ENCODE data around the gene OR5H1.
"Not testable (repeated sequence)": the region's sequence is repeated elsewhere in the genome, so short reads cannot be mapped to it uniquely, and the experiment has no call there.

OR5H1 gene

DNA sequence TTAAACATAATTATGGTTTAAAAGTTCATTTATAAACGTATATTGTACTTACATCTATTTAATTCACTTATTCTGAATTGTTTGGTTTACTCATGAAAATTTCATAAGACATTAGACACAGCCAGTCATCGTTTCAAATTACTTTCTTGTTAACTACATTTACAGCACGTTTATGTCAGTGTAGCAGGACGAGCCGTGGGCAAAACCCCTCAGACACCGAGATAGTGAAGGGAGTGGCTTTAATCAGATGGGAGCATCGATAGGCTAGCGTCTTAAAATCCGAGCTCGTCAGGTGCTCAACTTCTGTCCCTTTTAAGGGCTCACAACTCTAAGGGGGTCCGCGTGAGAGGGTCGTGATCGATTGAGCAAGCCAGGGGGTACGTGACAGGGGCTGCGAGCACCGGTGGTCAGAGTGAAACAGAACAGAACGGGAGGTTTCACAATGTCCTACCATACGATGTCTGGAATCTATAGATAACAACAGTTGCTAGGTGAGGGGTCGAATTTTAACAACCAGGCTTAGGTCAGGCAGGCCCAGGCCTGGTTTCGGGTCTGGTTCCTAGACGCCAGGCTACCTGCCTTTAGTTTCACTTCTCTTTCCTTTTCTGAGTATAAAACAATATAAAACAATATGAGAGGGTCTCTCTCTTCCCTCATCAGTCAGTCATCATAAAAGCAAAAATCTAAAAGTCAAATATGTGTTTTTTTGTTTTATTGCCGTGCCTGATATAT is 7.5 kb downstream of the OR5H1 start:
- not testable (repeated sequence) for H3K9me3 ChIP-seq (ENCODE audit: control insufficient read depth, insufficient read depth, low read length); H3K27ac ChIP-seq (ENCODE audit: low read length); H3K4me1 ChIP-seq (ENCODE audit: control insufficient read depth, insufficient read depth, low read length); H3K27me3 ChIP-seq (ENCODE audit: control insufficient read depth, insufficient read depth, low read length); H3K4me3 ChIP-seq (ENCODE audit: low read length); DNase-seq (ENCODE audit: low read depth, low spot score); H3K36me3 ChIP-seq (ENCODE audit: control insufficient read depth, insufficient read depth, low read length)
- no CpG with 5 or more reads among the region's 23 CpGs for WGBS (ENCODE audit: insufficient coverage, insufficient read length)

- no peak overlapping the region for H3K27ac ChIP-seq (ENCODE audit: low read length)
- H3K4me1 ChIP-seq (ENCODE audit: control insufficient read depth, insufficient read depth, low read length) = no peaks in the 10 kb centered on the region
- no peaks in the 10 kb centered on the region for H3K9me3 ChIP-seq (ENCODE audit: control insufficient read depth, insufficient read depth, low read length)
- H3K4me3 ChIP-seq (ENCODE audit: low read length) = no peak overlapping the region
- DNase-seq (ENCODE audit: low read depth, low spot score) = no peak
- H3K27me3 ChIP-seq (ENCODE audit: control insufficient read depth, insufficient read depth, low read length) = no peaks in the 10 kb centered on the region
- H3K36me3 ChIP-seq (ENCODE audit: control insufficient read depth, insufficient read depth, low read length) = no peaks in the 10 kb centered on the region
Measured at GRCh38 chr3:98140531-98140930, 10.0 kb downstream of the OR5H1 start.

GRCh38 chr3:98147179-98147578 is 16.7 kb downstream of the OR5H1 start, which contains the start of gene OR5H14:
OR5H14 (plus strand) TSS chr3:98147479; CDS start chr3:98149386, 1,907 bp downstream.
- no CpG with 5 or more reads among the region's 1 CpG for WGBS (ENCODE audit: insufficient coverage, insufficient read length)
- H3K4me3 ChIP-seq (ENCODE audit: low read length) = no peak within 1 kb of the TSS
- H3K36me3 ChIP-seq (ENCODE audit: control insufficient read depth, insufficient read depth, low read length) = no peaks in the 10 kb centered on the region
- no peaks in the 10 kb centered on the region for H3K27me3 ChIP-seq (ENCODE audit: control insufficient read depth, insufficient read depth, low read length)
- no peak within 1 kb of the TSS for H3K27ac ChIP-seq (ENCODE audit: low read length)
- DNase-seq (ENCODE audit: low read depth, low spot score) = no peak
- no peaks in the 10 kb centered on the region for H3K9me3 ChIP-seq (ENCODE audit: control insufficient read depth, insufficient read depth, low read length)
- H3K4me1 ChIP-seq (ENCODE audit: control insufficient read depth, insufficient read depth, low read length) = no peaks in the 10 kb centered on the region

DNA sequence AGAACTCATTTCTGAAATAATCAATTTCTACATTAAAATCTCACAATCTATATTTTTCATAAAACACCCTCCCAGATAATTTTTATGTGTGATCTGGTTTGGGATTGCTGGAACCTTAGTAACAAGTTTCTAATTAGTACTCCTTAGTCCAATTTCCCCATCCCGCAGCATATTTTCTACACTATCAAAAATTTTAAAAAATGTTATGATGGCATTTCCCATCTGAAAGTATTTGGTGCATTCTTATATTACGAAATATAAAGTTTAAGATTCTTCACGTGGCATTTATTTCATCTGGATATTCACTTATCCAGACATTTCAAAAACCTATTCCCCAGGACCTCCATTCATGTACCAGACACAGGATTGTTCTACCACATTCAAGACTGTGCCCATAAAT is 18.2 kb downstream of the OR5H1 start:
- Histone ChIP-seq H3K9me3 (ENCODE audit: control insufficient read depth, insufficient read depth, low read length) (no peaks in the 10 kb centered on the region), H3K4me3 (ENCODE audit: low read length) (no peak overlapping the region), H3K27ac (ENCODE audit: low read length) (no peak overlapping the region), H3K27me3 (ENCODE audit: control insufficient read depth, insufficient read depth, low read length) (no peaks in the 10 kb centered on the region), H3K4me1 (ENCODE audit: control insufficient read depth, insufficient read depth, low read length) (no peaks in the 10 kb centered on the region), H3K36me3 (ENCODE audit: control insufficient read depth, insufficient read depth, low read length) (no peaks in the 10 kb centered on the region)
- WGBS (ENCODE audit: insufficient coverage, insufficient read length) = no CpG with 5 or more reads among the region's 3 CpGs
- no peak for DNase-seq (ENCODE audit: low read depth, low spot score)

GRCh38 chr3:98149456-98149855 is 18.9 kb downstream of the OR5H1 start:
- not testable (repeated sequence) for H3K27ac ChIP-seq (ENCODE audit: low read length); H3K4me1 ChIP-seq (ENCODE audit: control insufficient read depth, insufficient read depth, low read length); H3K36me3 ChIP-seq (ENCODE audit: control insufficient read depth, insufficient read depth, low read length); H3K9me3 ChIP-seq (ENCODE audit: control insufficient read depth, insufficient read depth, low read length); H3K27me3 ChIP-seq (ENCODE audit: control insufficient read depth, insufficient read depth, low read length); H3K4me3 ChIP-seq (ENCODE audit: low read length); DNase-seq (ENCODE audit: low read depth, low spot score)
- WGBS (ENCODE audit: insufficient coverage, insufficient read length) = no CpG with 5 or more reads among the region's 4 CpGs

DNA sequence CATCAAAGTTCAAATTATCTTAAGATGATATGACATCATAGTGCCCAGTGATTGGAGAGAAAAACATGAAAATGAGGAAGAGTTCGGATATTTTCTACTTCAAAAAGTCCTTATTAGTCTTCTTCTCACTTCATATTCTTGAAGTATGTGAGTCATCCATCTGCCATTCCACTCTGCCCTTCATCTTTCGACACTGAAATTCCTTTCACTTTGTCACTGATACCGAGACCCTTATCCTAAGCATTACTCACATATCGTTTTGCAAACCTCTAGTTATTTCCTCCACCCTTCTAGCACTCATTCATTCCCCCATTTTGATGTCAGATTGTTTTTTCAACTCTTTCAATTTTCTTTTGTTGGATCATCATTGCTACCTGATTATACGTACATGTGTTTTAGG is 20.7 kb downstream of the OR5H1 start:
- no peak overlapping the region for H3K27ac ChIP-seq (ENCODE audit: low read length)
- no peaks in the 10 kb centered on the region for H3K27me3 ChIP-seq (ENCODE audit: control insufficient read depth, insufficient read depth, low read length)
- WGBS (ENCODE audit: insufficient coverage, insufficient read length) = no CpG with 5 or more reads among the region's 5 CpGs
- no peaks in the 10 kb centered on the region for H3K4me1 ChIP-seq (ENCODE audit: control insufficient read depth, insufficient read depth, low read length)
- no peaks in the 10 kb centered on the region for H3K9me3 ChIP-seq (ENCODE audit: control insufficient read depth, insufficient read depth, low read length)
- H3K4me3 ChIP-seq (ENCODE audit: low read length) = no peak overlapping the region
- no peak for DNase-seq (ENCODE audit: low read depth, low spot score)
- H3K36me3 ChIP-seq (ENCODE audit: control insufficient read depth, insufficient read depth, low read length) = no peaks in the 10 kb centered on the region

- Histone ChIP-seq H3K27me3 (ENCODE audit: control insufficient read depth, insufficient read depth, low read length) (no peaks in the 10 kb centered on the region), H3K4me3 (ENCODE audit: low read length) (no peak within 1 kb of the TSS), H3K36me3 (ENCODE audit: control insufficient read depth, insufficient read depth, low read length) (no peaks in the 10 kb centered on the region), H3K4me1 (ENCODE audit: control insufficient read depth, insufficient read depth, low read length) (no peaks in the 10 kb centered on the region), H3K9me3 (ENCODE audit: control insufficient read depth, insufficient read depth, low read length) (no peaks in the 10 kb centered on the region), H3K27ac (ENCODE audit: low read length) (no peak within 1 kb of the TSS)
- DNase-seq (ENCODE audit: low read depth, low spot score) = no peak
- no CpG with 5 or more reads among the region's 3 CpGs for WGBS (ENCODE audit: insufficient coverage, insufficient read length)
Measured at GRCh38 chr3:98166396-98166795, 35.9 kb downstream of the OR5H1 start, which contains the start of gene OR5H15. OR5H15 (plus strand) TSS chr3:98166696; CDS start chr3:98168700, 2,004 bp downstream.

GRCh38 chr3:98171071-98171470 is 40.5 kb downstream of the OR5H1 start:
- H3K4me3 ChIP-seq (ENCODE audit: low read length) = no peak overlapping the region
- H3K27ac ChIP-seq (ENCODE audit: low read length) = no peak overlapping the region
- H3K27me3 ChIP-seq (ENCODE audit: control insufficient read depth, insufficient read depth, low read length) = no peaks in the 10 kb centered on the region
- no peaks in the 10 kb centered on the region for H3K9me3 ChIP-seq (ENCODE audit: control insufficient read depth, insufficient read depth, low read length)
- no peaks in the 10 kb centered on the region for H3K4me1 ChIP-seq (ENCODE audit: control insufficient read depth, insufficient read depth, low read length)
- WGBS (ENCODE audit: insufficient coverage, insufficient read length) = no CpG with 5 or more reads among the region's 1 CpG
- no peaks in the 10 kb centered on the region for H3K36me3 ChIP-seq (ENCODE audit: control insufficient read depth, insufficient read depth, low read length)
- no peak for DNase-seq (ENCODE audit: low read depth, low spot score)

DNA sequence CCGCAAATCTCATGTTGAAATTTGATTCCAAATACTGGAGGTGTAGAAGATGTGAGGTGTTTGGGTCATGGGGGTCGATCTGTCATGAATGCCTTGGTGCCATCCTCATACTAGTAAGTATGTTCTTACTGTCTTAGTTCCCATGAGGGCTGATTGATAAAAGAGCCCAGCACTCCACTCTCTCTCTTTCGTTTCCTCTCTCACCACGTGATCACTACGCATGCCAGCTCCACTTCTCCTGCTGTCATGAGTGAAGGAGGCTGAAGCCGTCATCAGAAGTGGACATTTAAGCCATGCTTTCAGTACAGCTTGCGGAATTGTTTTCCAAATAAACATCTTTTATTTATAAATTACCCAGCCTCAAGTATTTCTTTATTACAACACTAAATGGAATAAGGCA is 42.1 kb downstream of the OR5H1 start:
- Histone ChIP-seq H3K36me3 (ENCODE audit: control insufficient read depth, insufficient read depth, low read length) (no peaks in the 10 kb centered on the region), H3K4me3 (ENCODE audit: low read length) (no peak overlapping the region), H3K27me3 (ENCODE audit: control insufficient read depth, insufficient read depth, low read length) (no peaks in the 10 kb centered on the region), H3K4me1 (ENCODE audit: control insufficient read depth, insufficient read depth, low read length) (no peaks in the 10 kb centered on the region), H3K9me3 (ENCODE audit: control insufficient read depth, insufficient read depth, low read length) (no peaks in the 10 kb centered on the region), H3K27ac (ENCODE audit: low read length) (no peak overlapping the region)
- no peak for DNase-seq (ENCODE audit: low read depth, low spot score)
- WGBS (ENCODE audit: insufficient coverage, insufficient read length) = no CpG with 5 or more reads among the region's 7 CpGs

DNA sequence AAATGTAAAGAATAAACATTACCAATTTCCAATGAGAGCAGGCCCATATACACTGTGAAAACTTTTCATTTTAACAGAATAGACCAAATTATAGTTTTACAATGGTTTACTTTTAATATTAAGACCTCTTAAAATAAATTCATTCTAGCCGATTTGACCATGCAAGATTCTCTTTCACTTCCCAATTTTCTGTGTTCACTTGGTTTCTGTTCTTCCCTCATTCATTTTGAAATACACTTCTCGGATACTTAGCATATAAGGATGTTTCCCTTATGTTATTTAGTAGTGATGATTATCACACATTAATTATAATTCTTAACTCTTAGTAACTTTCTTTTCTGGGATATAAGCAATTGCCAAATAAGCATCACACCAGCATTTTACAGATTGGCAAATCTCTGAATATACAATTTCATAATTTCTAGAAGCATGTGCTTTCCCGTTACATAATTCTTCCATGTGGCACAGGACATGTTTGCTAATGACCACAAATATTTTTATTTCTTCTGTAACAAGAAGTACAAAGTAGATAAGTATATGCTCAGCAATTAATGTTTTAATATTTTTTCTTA is 49.9 kb downstream of the OR5H1 start:
- H3K27me3 ChIP-seq (ENCODE audit: control insufficient read depth, insufficient read depth, low read length) = no peaks in the 10 kb centered on the region
- DNase-seq (ENCODE audit: low read depth, low spot score) = no peak
- H3K4me3 ChIP-seq (ENCODE audit: low read length) = no peak overlapping the region
- WGBS (ENCODE audit: insufficient coverage, insufficient read length) = no CpG with 5 or more reads among the region's 3 CpGs
- H3K27ac ChIP-seq (ENCODE audit: low read length) = no peak overlapping the region
- no peaks in the 10 kb centered on the region for H3K9me3 ChIP-seq (ENCODE audit: control insufficient read depth, insufficient read depth, low read length)
- no peaks in the 10 kb centered on the region for H3K36me3 ChIP-seq (ENCODE audit: control insufficient read depth, insufficient read depth, low read length)
- no peaks in the 10 kb centered on the region for H3K4me1 ChIP-seq (ENCODE audit: control insufficient read depth, insufficient read depth, low read length)

GRCh38 chr3:98182196-98182595 is 51.7 kb downstream of the OR5H1 start:
- no peak overlapping the region for H3K27ac ChIP-seq (ENCODE audit: low read length)
- H3K4me1 ChIP-seq (ENCODE audit: control insufficient read depth, insufficient read depth, low read length) = no peaks in the 10 kb centered on the region
- H3K27me3 ChIP-seq (ENCODE audit: control insufficient read depth, insufficient read depth, low read length) = no peaks in the 10 kb centered on the region
- no peak for DNase-seq (ENCODE audit: low read depth, low spot score)
- no peaks in the 10 kb centered on the region for H3K36me3 ChIP-seq (ENCODE audit: control insufficient read depth, insufficient read depth, low read length)
- no peak overlapping the region for H3K4me3 ChIP-seq (ENCODE audit: low read length)
- H3K9me3 ChIP-seq (ENCODE audit: control insufficient read depth, insufficient read depth, low read length) = no peaks in the 10 kb centered on the region
